ENCODE data around the gene PRKCZ. TPM values are rescaled to one million over a fixed set of nuclear protein-coding genes. Genes with fewer than 3 reads are reported as not detected.

PRKCZ gene
- total RNA-seq, 1 donor from 2014 or later = 32.6 TPM

GRCh38 chr1:2226525-2227345, 176.5 kb downstream of the PRKCZ start:
- no peaks in the 10 kb centered on the region for H3K27me3 ChIP-seq (ENCODE audit: insufficient read depth, low read length)
- FAIRE-seq (no peak), DNase-seq (ENCODE audit: low read depth) (no peak)
- Mint-ChIP-seq H3K9me3 (ENCODE audit: unreplicated experiment) (no peaks in the 10 kb centered on the region), H3K36me3 (ENCODE audit: low read depth, unreplicated experiment) (peaks cover 4% of the 10 kb centered on the region), H3K4me1 (ENCODE audit: low read depth, unreplicated experiment) (peaks cover 10% of the 10 kb centered on the region), H3K4me3 (ENCODE audit: unreplicated experiment) (peak overlapping the region; percentile 84), H3K27me3 (ENCODE audit: low read depth, unreplicated experiment) (no peaks in the 10 kb centered on the region), H3K27ac (ENCODE audit: unreplicated experiment) (peak overlapping the region; percentile 96)
- peak overlapping the region; percentile 93 for H3K27ac ChIP-seq (ENCODE audit: low read depth, low read length)
- peaks cover 30% of the 10 kb centered on the region for H4K20me1 ChIP-seq (ENCODE audit: insufficient read depth, low read length)
- H3K4me1 ChIP-seq (ENCODE audit: insufficient read depth, low read length) = peaks cover 17% of the 10 kb centered on the region
- H2AFZ ChIP-seq (ENCODE audit: low read depth, low read length) = peak overlapping the region; percentile 91
- peak overlapping the region; percentile 95 for H3K9ac ChIP-seq (ENCODE audit: low read length)
- H3K4me3 ChIP-seq (ENCODE audit: insufficient read depth, low read depth, low read length) = peak overlapping the region; percentile 64
- TF ChIP-seq EZH2 (IDR thresholded peaks at IDR 0.05; ENCODE audit: insufficient read depth, low read length) = no peak
- peaks cover 32% of the 10 kb centered on the region for H3K79me2 ChIP-seq (ENCODE audit: insufficient read depth, low read length)
- no peaks in the 10 kb centered on the region for H3K36me3 ChIP-seq (ENCODE audit: insufficient read depth, low read length)
- peak overlapping the region; percentile 94 for H3K4me2 ChIP-seq (ENCODE audit: low read length)
- no peaks in the 10 kb centered on the region for H3K9me3 ChIP-seq (ENCODE audit: insufficient read depth, low read depth, low read length)

GRCh38 chr1:2227346-2228156, 177.3 kb downstream of the PRKCZ start:
- H3K36me3 Mint-ChIP-seq (ENCODE audit: low read depth, unreplicated experiment) = peaks cover 6% of the 10 kb centered on the region
- Histone ChIP-seq H3K4me2 (ENCODE audit: low read length) (peak overlapping the region; percentile 94), H3K9me3 (ENCODE audit: insufficient read depth, low read depth, low read length) (no peaks in the 10 kb centered on the region), H3K9ac (ENCODE audit: low read length) (peak overlapping the region; percentile 95), H3K4me1 (ENCODE audit: insufficient read depth, low read length) (peaks cover 24% of the 10 kb centered on the region), H3K27ac (ENCODE audit: low read depth, low read length) (peak overlapping the region; percentile 93), H4K20me1 (ENCODE audit: insufficient read depth, low read length) (peaks cover 38% of the 10 kb centered on the region), H3K27me3 (ENCODE audit: insufficient read depth, low read length) (no peaks in the 10 kb centered on the region), H3K4me3 (ENCODE audit: insufficient read depth, low read depth, low read length) (peak overlapping the region; percentile 64), H2AFZ (ENCODE audit: low read depth, low read length) (peak overlapping the region; percentile 91), H3K36me3 (ENCODE audit: insufficient read depth, low read length) (no peaks in the 10 kb centered on the region), H3K79me2 (ENCODE audit: insufficient read depth, low read length) (peaks cover 40% of the 10 kb centered on the region)
- DNase-seq (ENCODE audit: low read depth) (peak; percentile 83), FAIRE-seq (no peak)
- H3K4me3 Mint-ChIP-seq (ENCODE audit: unreplicated experiment) = no peak overlapping the region
- no peaks in the 10 kb centered on the region for H3K27me3 Mint-ChIP-seq (ENCODE audit: low read depth, unreplicated experiment)
- no peak overlapping the region for H3K27ac Mint-ChIP-seq (ENCODE audit: unreplicated experiment)
- H3K4me1 Mint-ChIP-seq (ENCODE audit: low read depth, unreplicated experiment) = peaks cover 18% of the 10 kb centered on the region
- H3K9me3 Mint-ChIP-seq (ENCODE audit: unreplicated experiment) = no peaks in the 10 kb centered on the region
- no peak for TF ChIP-seq EZH2 (IDR thresholded peaks at IDR 0.05; ENCODE audit: insufficient read depth, low read length)
- TF ChIP-seq, protein P1, sequence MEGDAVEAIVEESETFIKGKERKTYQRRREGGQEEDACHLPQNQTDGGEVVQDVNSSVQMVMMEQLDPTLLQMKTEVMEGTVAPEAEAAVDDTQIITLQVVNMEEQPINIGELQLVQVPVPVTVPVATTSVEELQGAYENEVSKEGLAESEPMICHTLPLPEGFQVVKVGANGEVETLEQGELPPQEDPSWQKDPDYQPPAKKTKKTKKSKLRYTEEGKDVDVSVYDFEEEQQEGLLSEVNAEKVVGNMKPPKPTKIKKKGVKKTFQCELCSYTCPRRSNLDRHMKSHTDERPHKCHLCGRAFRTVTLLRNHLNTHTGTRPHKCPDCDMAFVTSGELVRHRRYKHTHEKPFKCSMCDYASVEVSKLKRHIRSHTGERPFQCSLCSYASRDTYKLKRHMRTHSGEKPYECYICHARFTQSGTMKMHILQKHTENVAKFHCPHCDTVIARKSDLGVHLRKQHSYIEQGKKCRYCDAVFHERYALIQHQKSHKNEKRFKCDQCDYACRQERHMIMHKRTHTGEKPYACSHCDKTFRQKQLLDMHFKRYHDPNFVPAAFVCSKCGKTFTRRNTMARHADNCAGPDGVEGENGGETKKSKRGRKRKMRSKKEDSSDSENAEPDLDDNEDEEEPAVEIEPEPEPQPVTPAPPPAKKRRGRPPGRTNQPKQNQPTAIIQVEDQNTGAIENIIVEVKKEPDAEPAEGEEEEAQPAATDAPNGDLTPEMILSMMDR (IDR thresholded peaks at IDR 0.05; ENCODE audit: insufficient read depth, low read depth, low read length) = no peak

DNA sequence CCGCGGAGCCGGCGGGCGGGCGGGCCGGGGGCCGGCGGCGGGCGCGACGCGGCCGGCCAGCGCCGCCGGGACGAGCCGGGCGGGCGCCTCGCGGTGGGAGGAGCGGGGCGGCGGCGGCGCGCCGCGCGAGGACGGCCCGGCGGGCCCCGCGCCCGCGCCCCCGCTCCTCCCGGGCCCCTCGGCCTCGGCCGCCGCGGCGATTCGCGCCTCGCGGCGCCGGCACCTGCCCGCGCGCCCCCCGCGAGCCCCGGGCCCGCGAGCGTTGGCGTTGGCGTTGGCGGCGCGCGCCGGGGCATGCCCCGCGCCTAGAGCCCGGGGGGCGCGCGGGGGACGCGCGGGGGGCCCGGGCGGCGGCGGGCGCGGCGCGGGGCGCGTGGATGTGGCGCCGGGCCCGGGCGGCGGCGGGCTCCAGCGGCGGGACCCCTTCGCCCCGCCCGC, 178.0 kb downstream of the PRKCZ start, which contains the start of gene SKI:
Gene SKI (plus strand): TSS at position 163 of the 438 bp plus-strand sequence. CDS start 448 bp downstream, outside the sequence.
- no peaks in the 10 kb centered on the region for H3K36me3 ChIP-seq (ENCODE audit: insufficient read depth, low read length)
- Mint-ChIP-seq H3K4me3 (ENCODE audit: unreplicated experiment) (peak within 1 kb of the TSS; percentile 92), H3K4me1 (ENCODE audit: low read depth, unreplicated experiment) (peaks cover 23% of the 10 kb centered on the region), H3K36me3 (ENCODE audit: low read depth, unreplicated experiment) (peaks cover 6% of the 10 kb centered on the region), H3K27me3 (ENCODE audit: low read depth, unreplicated experiment) (no peaks in the 10 kb centered on the region), H3K27ac (ENCODE audit: unreplicated experiment) (peak within 1 kb of the TSS; percentile 71), H3K9me3 (ENCODE audit: unreplicated experiment) (no peaks in the 10 kb centered on the region)
- DNase-seq (ENCODE audit: low read depth) (no peak), FAIRE-seq (no peak)
- TF ChIP-seq, protein P1 (IDR thresholded peaks at IDR 0.05; ENCODE audit: insufficient read depth, low read depth, low read length) = no peak
- TF ChIP-seq EZH2 (IDR thresholded peaks at IDR 0.05; ENCODE audit: insufficient read depth, low read length) = no peak
- H3K9me3 ChIP-seq (ENCODE audit: insufficient read depth, low read depth, low read length) = no peaks in the 10 kb centered on the region
- peaks cover 46% of the 10 kb centered on the region for H3K79me2 ChIP-seq (ENCODE audit: insufficient read depth, low read length)
- H3K27ac ChIP-seq (ENCODE audit: low read depth, low read length) = peak within 1 kb of the TSS; percentile 93
- peaks cover 30% of the 10 kb centered on the region for H3K4me1 ChIP-seq (ENCODE audit: insufficient read depth, low read length)
- peak within 1 kb of the TSS; percentile 95 for H3K4me2 ChIP-seq (ENCODE audit: low read length)
- H3K4me3 ChIP-seq (ENCODE audit: insufficient read depth, low read depth, low read length) = peak within 1 kb of the TSS; percentile 91
- H3K9ac ChIP-seq (ENCODE audit: low read length) = peak within 1 kb of the TSS; percentile 95
- no peaks in the 10 kb centered on the region for H3K27me3 ChIP-seq (ENCODE audit: insufficient read depth, low read length)
- peaks cover 45% of the 10 kb centered on the region for H4K20me1 ChIP-seq (ENCODE audit: insufficient read depth, low read length)
- peak within 1 kb of the TSS; percentile 91 for H2AFZ ChIP-seq (ENCODE audit: low read depth, low read length)

Measured in astrocyte (in vitro differentiated cells and primary cell).